OCI-LY7 (cell line): Measurements from ENCODE around the gene TRIM54. TPM values are rescaled to one million over a fixed set of nuclear protein-coding genes. Genes with fewer than 3 reads are reported as not detected.

ENCODE experiments used
- BruUV-seq: library from RNA; stranded (reverse); fragments of 400-500 nt; replicated peaks from 2 replicates; lab custom pipeline; 2021; lab: Mats Ljungman, UMichigan
- CTCF ChIA-PET: fragments of 300-600 bp; sonication (Branson Sonifier 250); formaldehyde crosslinking; loops from one replicate; lab custom pipeline; 2022; ENCODE audit warnings: antibody characterized with exemption; ENCODE audit not compliant: unreplicated experiment; lab: Charles Lee
- POLR2A ChIA-PET: fragments of 300-600 bp; sonication (Branson Sonifier 250); formaldehyde crosslinking; loops from one replicate; lab custom pipeline; 2022; ENCODE audit warnings: antibody characterized with exemption; lab: Charles Lee
- DNase-seq: peaks from one replicate; pipeline ENCODE4 v3.0.0-alpha.2; 2015; ENCODE audit warnings: low spot score
- H2AFZ ChIP-seq: fragments of 200-600 bp; sonication (generic), shearing (Covaris generic); 2 replicates; pipeline ENCODE4 v1.6.1; 2014; ENCODE audit warnings: mild to moderate bottlenecking, antibody characterized with exemption, low read length, moderate library complexity
- H3K27ac ChIP-seq: fragments of 200-600 bp; sonication (generic); 2 replicates; pipeline ENCODE4 v1.5.1; 2014; ENCODE audit warnings: mixed run types, low read depth, mild to moderate bottlenecking, moderate library complexity, low read length, inconsistent platforms; ENCODE audit not compliant: poor library complexity, severe bottlenecking
- H3K36me3 ChIP-seq: fragments of 200-600 bp; sonication (generic); 2 replicates; pipeline ENCODE4 v1.6.1; 2014; ENCODE audit warnings: mild to moderate bottlenecking, antibody characterized with exemption, low read length, moderate library complexity, mixed read lengths; ENCODE audit not compliant: insufficient read depth
- H3K4me1 ChIP-seq: fragments of 200-600 bp; sonication (generic); 2 replicates; pipeline ENCODE4 v1.5.1; 2014; ENCODE audit warnings: mild to moderate bottlenecking, low read length; ENCODE audit not compliant: insufficient read depth, poor library complexity, severe bottlenecking
- H3K4me2 ChIP-seq: fragments of 200-600 bp; sonication (generic); 2 replicates; pipeline ENCODE4 v1.6.1; 2014; ENCODE audit warnings: mild to moderate bottlenecking, low read length
- H3K4me3 ChIP-seq: fragments of 200-600 bp; sonication (generic); 2 replicates; pipeline ENCODE4 v1.5.1; 2014; ENCODE audit warnings: mild to moderate bottlenecking, low read depth, low read length; ENCODE audit not compliant: poor library complexity, severe bottlenecking
- H3K79me2 ChIP-seq: fragments of 200-600 bp; sonication (generic); 2 replicates; pipeline ENCODE4 v1.6.1; 2016; ENCODE audit warnings: low read depth, mild to moderate bottlenecking, low read length, moderate library complexity, mixed read lengths; ENCODE audit not compliant: insufficient read depth
- H3K9me2 ChIP-seq: fragments of 200-600 bp; sonication (generic); 2 replicates; pipeline ENCODE4 v1.6.1; 2016; ENCODE audit warnings: mild to moderate bottlenecking, low read length, mixed read lengths; ENCODE audit not compliant: insufficient read depth
- H3K9me3 ChIP-seq: fragments of 200-600 bp; sonication (generic); 2 replicates; pipeline ENCODE4 v1.6.1; 2014; ENCODE audit warnings: mild to moderate bottlenecking, mixed run types, low read length, mixed read lengths
- H4K20me1 ChIP-seq: fragments of 200-600 bp; sonication (generic); 2 replicates; pipeline ENCODE4 v1.6.1; 2014; ENCODE audit warnings: mild to moderate bottlenecking, antibody characterized with exemption, low read length, moderate library complexity, mixed read lengths; ENCODE audit not compliant: insufficient read depth
- EZH2phosphoT487 ChIP-seq: fragments of 200-600 bp; sonication (generic); IDR thresholded peaks from 2 replicates; pipeline ENCODE4 v1.6.1; 2018; ENCODE audit warnings: low read depth, borderline replicate concordance, mild to moderate bottlenecking, mixed run types, antibody characterized with exemption, low read length, moderate library complexity, mixed read lengths
- intact Hi-C: fragments of 100-400 bp; cut with micrococcal nuclease; formaldehyde crosslinking; loops from one replicate; pipeline ENCODE4 v1.10.0; 2022; ENCODE audit not compliant: unreplicated experiment
- total RNA-seq, 2 experiments: library from RNA; depleted of rRNA in 1 of 2; stranded (reverse); fragments of >200 nt in 1 of 2; shearing (Covaris generic) in 1 of 2; gene quantifications; 2 replicates each; pipeline ENCODE4 v1.2.3, GENCODE V29; 2014 to 2022
- TF ChIP-seq, protein P1 (sequence below): fragments of 200-600 bp; sonication (generic); conservative IDR thresholded peaks from 2 replicates; pipeline ENCODE4 v1.5.1; 2014; ENCODE audit warnings: mild to moderate bottlenecking, antibody characterized with exemption, low read length, moderate library complexity, mixed read lengths

The TRIM54 gene
- total RNA-seq, 2 experiments from 2014 or later = 6.4 to 18.8 TPM

DNA sequence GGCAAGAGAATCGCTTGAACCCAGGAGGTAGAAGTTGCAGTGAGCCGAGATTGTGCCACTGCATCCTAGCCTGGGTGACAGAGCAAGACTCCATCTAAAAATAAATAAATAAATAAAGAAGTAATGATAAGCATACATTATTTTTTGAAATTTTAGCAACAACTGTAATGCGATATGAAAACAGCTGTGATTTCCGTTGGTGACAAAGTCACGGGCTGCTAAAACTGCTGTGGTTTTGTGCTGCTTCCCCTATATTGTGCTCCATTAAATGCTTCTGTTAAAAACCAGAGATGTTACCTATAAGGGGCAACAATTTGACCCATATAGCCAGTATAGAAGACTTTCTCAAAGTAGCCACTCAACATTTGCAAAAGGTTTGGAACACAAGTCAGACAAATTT, 8.3 kb downstream of the TRIM54 start:
- no peaks in the 10 kb centered on the region for H3K79me2 ChIP-seq
- TF ChIP-seq EZH2phosphoT487 = no peak
- TF ChIP-seq, protein P1, sequence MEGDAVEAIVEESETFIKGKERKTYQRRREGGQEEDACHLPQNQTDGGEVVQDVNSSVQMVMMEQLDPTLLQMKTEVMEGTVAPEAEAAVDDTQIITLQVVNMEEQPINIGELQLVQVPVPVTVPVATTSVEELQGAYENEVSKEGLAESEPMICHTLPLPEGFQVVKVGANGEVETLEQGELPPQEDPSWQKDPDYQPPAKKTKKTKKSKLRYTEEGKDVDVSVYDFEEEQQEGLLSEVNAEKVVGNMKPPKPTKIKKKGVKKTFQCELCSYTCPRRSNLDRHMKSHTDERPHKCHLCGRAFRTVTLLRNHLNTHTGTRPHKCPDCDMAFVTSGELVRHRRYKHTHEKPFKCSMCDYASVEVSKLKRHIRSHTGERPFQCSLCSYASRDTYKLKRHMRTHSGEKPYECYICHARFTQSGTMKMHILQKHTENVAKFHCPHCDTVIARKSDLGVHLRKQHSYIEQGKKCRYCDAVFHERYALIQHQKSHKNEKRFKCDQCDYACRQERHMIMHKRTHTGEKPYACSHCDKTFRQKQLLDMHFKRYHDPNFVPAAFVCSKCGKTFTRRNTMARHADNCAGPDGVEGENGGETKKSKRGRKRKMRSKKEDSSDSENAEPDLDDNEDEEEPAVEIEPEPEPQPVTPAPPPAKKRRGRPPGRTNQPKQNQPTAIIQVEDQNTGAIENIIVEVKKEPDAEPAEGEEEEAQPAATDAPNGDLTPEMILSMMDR = no peak
- H3K9me2 ChIP-seq = no peaks in the 10 kb centered on the region
- no peaks in the 10 kb centered on the region for H3K36me3 ChIP-seq
- BruUV-seq = no TSS peak
- ChIA-PET POLR2A (interaction anchor here (0.6 to 4.8 kb wide), 6 partner anchors 9 to 42 kb away, joined by 3 to 46 read pairs (median 13); no protein-coding TSS in a partner anchor), CTCF (interaction anchor here (0.8 to 4.5 kb wide), 2 partner anchors 9 to 41 kb away, joined by 3 to 37 read pairs; no protein-coding TSS in a partner anchor)
- intact Hi-C loops = loop anchor here (2.0 to 5.0 kb wide), 5 partner anchors 26 to 443 kb away; partner anchors contain the start of gene DPYSL5
- H3K9me3 ChIP-seq = no peaks in the 10 kb centered on the region
- H2AFZ ChIP-seq = peak overlapping the region; percentile 66
- peak overlapping the region; percentile 65 for H3K4me2 ChIP-seq
- peaks cover 88% of the 10 kb centered on the region for H3K4me1 ChIP-seq
- DNase-seq = peak; percentile 78
- H3K27ac ChIP-seq = peak overlapping the region; percentile 99
- peak overlapping the region; percentile 39 for H3K4me3 ChIP-seq
- H4K20me1 ChIP-seq = no peaks in the 10 kb centered on the region

DNA sequence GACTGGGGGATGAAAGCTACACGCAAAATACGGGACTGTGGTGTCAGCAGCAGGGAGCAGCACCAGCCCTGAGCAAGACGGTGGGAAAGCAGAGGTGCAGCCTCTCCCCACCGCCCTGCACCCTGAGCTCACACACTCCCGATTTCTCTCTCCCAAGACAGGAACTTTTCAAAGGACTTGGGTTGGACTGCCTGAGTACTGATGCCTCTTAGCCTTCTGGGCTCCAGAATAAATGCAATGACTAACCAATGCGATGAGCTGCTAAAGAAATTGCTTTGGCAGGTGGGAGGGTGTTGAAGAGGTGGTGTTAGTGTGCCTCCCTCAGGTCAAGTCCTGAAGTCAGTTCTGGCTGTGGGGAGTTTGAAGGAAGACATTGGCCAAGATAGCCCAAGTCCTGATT, 9.6 kb downstream of the TRIM54 start:
- ChIA-PET POLR2A (interaction anchor here (0.6 to 4.8 kb wide), 14 partner anchors 10 to 241 kb away, joined by 3 to 46 read pairs (median 6); partner anchors contain the start of genes AGBL5, ATRAID and TRIM54), CTCF (interaction anchor here (0.6 to 4.5 kb wide), 9 partner anchors 8 to 322 kb away, joined by 3 to 37 read pairs (median 6); partner anchors contain the start of genes MPV17 and TRIM54)
- Histone ChIP-seq H3K36me3 (no peaks in the 10 kb centered on the region), H3K4me1 (peaks cover 75% of the 10 kb centered on the region), H3K9me3 (no peaks in the 10 kb centered on the region), H3K4me3 (peak overlapping the region; percentile 39), H2AFZ (peak overlapping the region; percentile 66), H3K79me2 (no peaks in the 10 kb centered on the region), H3K27ac (peak overlapping the region; percentile 99), H3K4me2 (peak overlapping the region; percentile 65), H4K20me1 (no peaks in the 10 kb centered on the region), H3K9me2 (no peaks in the 10 kb centered on the region)
- TF ChIP-seq, protein P1 = peak; percentile 90
- TF ChIP-seq EZH2phosphoT487 = no peak
- intact Hi-C loops = loop anchor here (1.0 to 5.0 kb wide), 6 partner anchors 27 to 445 kb away; partner anchors contain the start of gene DPYSL5
- DNase-seq = peak; percentile 85
- no TSS peak for BruUV-seq

- BruUV-seq = no TSS peak
- CTCF ChIA-PET = no interaction called here
Observed at GRCh38 chr2:27294928-27295327, 12.7 kb downstream of the TRIM54 start.

More at GRCh38 chr2:27294928-27295327, 12.7 kb downstream of the TRIM54 start:
- Histone ChIP-seq H3K4me3 (no peak overlapping the region), H2AFZ (no peak overlapping the region), H3K4me1 (peaks cover 44% of the 10 kb centered on the region), H3K27ac (no peak overlapping the region), H3K4me2 (no peak overlapping the region), H3K9me2 (no peaks in the 10 kb centered on the region), H3K9me3 (no peaks in the 10 kb centered on the region), H3K36me3 (no peaks in the 10 kb centered on the region), H3K79me2 (no peaks in the 10 kb centered on the region), H4K20me1 (no peaks in the 10 kb centered on the region)
- no peak for TF ChIP-seq EZH2phosphoT487
- TF ChIP-seq, protein P1 = no peak
- intact Hi-C loops = loop anchor here (5.0 kb wide), 4 partner anchors 103 to 448 kb away; partner anchors contain the start of gene DPYSL5
- no peak for DNase-seq
- POLR2A ChIA-PET = interaction anchor here (0.6 to 1.3 kb wide), 2 partner anchors 62 to 294 kb away, joined by 3 read pairs; no protein-coding TSS in a partner anchor
